GM19438 (cell line): ENCODE measurements around the gene UBE2V1.
"Not testable (repeated sequence)": the region's sequence is repeated elsewhere in the genome, so short reads cannot be mapped to it uniquely, and the experiment has no call there.

Source experiments
- ATAC-seq: cut with Tn5 transposase; IDR thresholded peaks from one replicate; pipeline ENCODE4 v1.9.1; 2021; ENCODE audit warnings: low read depth; ENCODE audit not compliant: unreplicated experiment

Gene UBE2V1

DNA sequence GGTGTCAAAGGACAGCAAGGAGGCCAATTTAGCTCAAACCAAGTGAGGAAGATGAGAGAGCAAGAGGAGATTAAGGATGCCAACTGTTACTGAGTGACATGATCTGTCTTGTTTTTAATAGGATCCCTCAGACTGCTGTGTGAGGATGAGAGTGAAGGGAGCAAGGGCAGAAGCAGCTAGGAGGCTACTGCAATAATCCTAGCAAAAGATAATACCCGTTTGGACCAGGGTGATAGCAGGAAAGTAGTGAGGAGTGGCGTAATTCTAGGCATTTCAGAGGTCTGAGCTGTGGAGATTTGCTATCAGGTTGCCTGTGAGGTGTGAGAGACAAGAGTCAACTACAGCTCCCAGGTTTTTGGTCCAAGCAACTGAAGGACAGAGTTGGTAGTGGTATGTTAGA lies 14.7 kb downstream of the UBE2V1 start:
- ATAC-seq = no peak

- ATAC-seq = no peak
These were observed 15.1 kb downstream of the UBE2V1 start for GRCh38 chr20:50097843-50098242.

DNA sequence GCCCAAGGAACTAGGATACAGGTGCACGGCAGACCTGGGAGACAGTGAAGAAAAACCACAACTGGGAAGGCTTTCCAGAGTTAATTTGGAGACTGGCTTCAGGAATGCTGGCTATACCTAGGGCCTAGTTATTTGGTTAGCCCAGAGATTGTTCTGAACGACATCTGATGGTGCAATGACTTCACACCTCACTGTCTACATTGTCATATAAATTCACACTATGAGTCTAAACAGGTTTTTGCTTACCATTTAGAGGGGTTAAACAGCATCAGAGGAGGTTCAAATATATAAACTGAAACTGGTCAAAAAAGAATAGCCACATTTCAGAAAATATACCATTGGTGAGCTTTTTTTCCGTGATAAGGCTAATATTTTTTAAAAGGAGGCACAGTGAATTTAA lies 16.7 kb downstream of the UBE2V1 start:
- ATAC-seq = no peak

GRCh38 chr20:50095476-50096078 lies 17.4 kb downstream of the UBE2V1 start:
- no peak for ATAC-seq

DNA sequence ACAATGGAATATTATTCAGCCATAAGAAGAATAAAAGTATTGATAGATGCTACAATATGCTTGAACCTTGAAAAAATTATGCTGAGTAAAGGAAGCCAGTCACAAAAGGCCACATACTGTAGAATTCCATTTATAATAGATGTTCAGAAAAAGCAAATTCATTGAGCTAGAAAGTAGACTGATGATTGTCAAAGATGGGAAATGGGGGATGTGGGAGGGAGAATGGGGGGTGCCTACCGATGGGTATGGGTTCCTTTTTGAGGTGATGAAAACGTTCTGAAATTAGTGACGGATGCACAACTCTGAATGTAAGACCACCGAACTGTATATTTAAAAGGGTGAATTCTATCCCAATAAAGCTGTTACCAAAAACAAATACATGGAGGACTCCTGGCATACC lies 18.4 kb downstream of the UBE2V1 start:
- ATAC-seq = no peak

GRCh38 chr20:50093240-50093639 lies 19.7 kb downstream of the UBE2V1 start:
- ATAC-seq = no peak

DNA sequence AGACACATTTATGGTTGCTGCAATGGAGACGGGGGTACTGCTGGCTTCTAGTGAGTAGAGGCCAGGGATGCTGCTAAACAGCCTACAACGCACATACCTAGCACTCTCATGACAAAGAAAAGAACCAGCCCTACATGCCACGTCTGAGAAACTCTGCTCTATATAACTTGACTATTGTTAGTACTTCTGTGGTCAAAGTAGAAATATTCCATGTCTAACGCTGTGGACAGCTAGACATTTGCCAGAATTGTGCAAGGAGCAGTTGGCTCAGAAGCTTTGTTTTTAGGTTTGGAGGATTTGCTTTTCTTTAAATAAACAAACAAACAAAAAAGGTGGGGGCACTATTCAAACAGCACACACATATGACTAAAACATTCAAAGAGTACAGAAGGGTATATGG lies 20.5 kb downstream of the UBE2V1 start:
- no peak for ATAC-seq

GRCh38 chr20:50089787-50090177 lies 23.2 kb downstream of the UBE2V1 start:
- no peak for ATAC-seq

DNA sequence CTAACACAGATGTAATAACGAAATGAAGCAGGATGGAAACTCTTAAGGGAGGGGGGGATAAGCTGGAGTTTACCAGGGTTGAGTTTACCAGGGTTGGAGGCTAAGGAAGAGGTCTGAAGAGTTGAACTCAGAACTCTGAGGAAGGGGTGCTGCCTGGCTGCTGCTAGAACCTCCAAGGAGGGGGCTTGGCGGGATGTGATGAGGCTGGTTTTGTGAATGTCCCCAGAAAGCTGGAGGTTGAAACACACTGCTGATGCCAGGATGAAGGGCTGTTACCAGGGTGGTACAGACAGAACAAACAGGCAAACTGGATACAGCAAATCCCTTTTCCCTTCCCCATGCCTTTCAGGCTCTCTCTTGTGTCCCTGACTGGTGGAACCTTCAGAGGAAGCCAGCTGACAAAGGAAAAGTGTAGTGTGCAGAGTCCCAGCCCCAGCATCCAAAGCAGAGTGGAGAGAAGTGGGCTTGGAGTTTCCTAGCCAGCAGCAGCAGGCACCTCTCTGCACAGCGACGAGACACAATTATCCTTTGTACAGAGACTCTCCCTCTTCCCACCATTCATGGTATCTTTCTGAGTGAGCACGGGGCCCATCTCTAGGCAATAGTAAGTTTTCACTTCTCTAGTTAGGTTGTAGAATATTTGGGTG lies 23.7 kb downstream of the UBE2V1 start:
- ATAC-seq = no peak

DNA sequence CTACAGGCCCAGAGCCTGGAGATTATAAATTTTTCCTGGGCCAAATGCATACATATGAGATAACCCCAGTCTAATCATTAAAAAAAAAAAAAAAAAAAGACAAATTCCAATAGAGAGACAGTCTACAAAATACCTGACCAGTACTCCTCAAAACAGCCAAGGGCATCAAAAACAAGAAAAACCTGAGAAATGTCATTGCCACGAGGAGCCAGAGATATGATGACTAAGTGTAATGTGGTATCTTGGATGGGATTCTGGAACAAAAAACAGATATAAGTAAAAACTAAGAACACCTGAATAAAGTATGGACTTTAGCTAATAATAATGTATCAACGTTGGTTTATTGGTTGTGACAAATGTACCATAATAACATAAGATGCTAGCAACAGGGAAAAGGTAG lies 24.9 kb downstream of the UBE2V1 start:
- ATAC-seq = no peak

GRCh38 chr20:50085481-50086365 lies 27.2 kb downstream of the UBE2V1 start:
- no peak for ATAC-seq

DNA sequence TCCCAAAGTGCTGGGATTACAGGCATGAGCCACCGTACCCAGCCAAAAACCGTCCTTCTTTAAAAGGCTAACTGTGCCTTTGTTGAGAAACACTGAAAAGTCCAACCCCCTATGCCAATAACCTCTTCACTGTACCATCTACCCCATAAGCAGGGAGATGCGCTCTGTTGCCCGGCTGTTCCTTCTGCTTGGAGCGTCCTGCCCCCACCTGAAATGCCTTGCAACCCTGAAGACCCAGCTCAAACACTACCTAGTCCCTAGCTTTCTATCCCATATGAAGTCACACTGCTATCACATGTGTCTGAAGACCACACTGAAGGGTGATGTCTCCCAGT lies 27.8 kb downstream of the UBE2V1 start:
- no peak for ATAC-seq

DNA sequence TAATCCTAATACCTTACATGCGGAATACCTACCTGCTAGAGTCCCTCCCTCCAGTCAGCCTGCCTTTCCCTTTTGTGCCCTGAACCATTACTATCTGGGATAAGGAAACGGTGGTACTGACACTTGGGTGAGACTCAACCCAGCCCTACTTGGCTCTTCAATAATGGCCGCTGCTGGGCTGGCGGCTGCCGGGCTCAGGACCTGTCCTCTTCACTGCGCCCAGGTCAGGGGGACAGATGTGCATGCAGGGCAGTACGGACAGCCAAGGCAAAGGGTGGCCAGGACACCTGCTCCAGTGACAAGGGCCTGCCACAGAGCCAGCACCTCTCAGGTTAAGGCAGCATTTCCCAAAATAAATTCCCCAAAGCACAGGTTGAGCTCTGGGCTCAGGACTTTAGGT lies 29.9 kb downstream of the UBE2V1 start:
- ATAC-seq = no peak

- ATAC-seq = not testable (repeated sequence)
These were observed 30.9 kb downstream of the UBE2V1 start for GRCh38 chr20:50082056-50082455.

GRCh38 chr20:50077818-50078601 lies 34.9 kb downstream of the UBE2V1 start:
- no peak for ATAC-seq

GRCh38 chr20:50073500-50073899 lies 39.5 kb downstream of the UBE2V1 start:
- no peak for ATAC-seq

GRCh38 chr20:50071039-50071888 lies 41.7 kb downstream of the UBE2V1 start:
- no peak for ATAC-seq

GRCh38 chr20:50070361-50070760 lies 42.6 kb downstream of the UBE2V1 start:
- ATAC-seq = no peak

GRCh38 chr20:50068041-50068651 lies 44.8 kb downstream of the UBE2V1 start:
- no peak for ATAC-seq

- no peak for ATAC-seq
These were observed 45.5 kb downstream of the UBE2V1 start for GRCh38 chr20:50067461-50067860.
